Effector memory CD4-positive, alpha-beta T cell (primary cell): Measurements from ENCODE around the gene CINP.

ENCODE experiments used
- DNase-seq, 3 donors: peaks; one replicate each; pipeline ENCODE4 v3.0.0-alpha.2; 2020
- H3K27ac ChIP-seq: 2 replicates; pipeline ENCODE4 v1.7.0; 2013; ENCODE audit warnings: mild to moderate bottlenecking, low read length, moderate library complexity; ENCODE audit not compliant: insufficient read depth, poor library complexity, severe bottlenecking
- H3K27me3 ChIP-seq: replicated peaks from 2 replicates; pipeline ENCODE4 v1.7.0; 2013; ENCODE audit warnings: mild to moderate bottlenecking, low read length; ENCODE audit not compliant: insufficient read depth, control insufficient read depth, poor library complexity, severe bottlenecking
- H3K36me3 ChIP-seq: 2 replicates; pipeline ENCODE4 v1.7.0; 2013; ENCODE audit warnings: mild to moderate bottlenecking, low read length, moderate library complexity; ENCODE audit not compliant: control insufficient read depth, insufficient read depth
- H3K4me1 ChIP-seq: 2 replicates; pipeline ENCODE4 v1.7.0; 2013; ENCODE audit warnings: low read length, mild to moderate bottlenecking; ENCODE audit not compliant: control insufficient read depth, insufficient read depth, poor library complexity, severe bottlenecking
- H3K4me3 ChIP-seq: 2 replicates; pipeline ENCODE4 v1.7.0; 2013; ENCODE audit warnings: low read length, low read depth, mild to moderate bottlenecking; ENCODE audit not compliant: insufficient read depth, poor library complexity, severe bottlenecking
- H3K9me3 ChIP-seq: 2 replicates; pipeline ENCODE4 v1.7.0; 2013; ENCODE audit warnings: mild to moderate bottlenecking, low read length, moderate library complexity; ENCODE audit not compliant: control insufficient read depth

Gene CINP

GRCh38 chr14:102378830-102379229 lies 16.1 kb upstream of the CINP start:
- Histone ChIP-seq H3K36me3 (peaks cover 3% of the 10 kb centered on the region), H3K27me3 (no peaks in the 10 kb centered on the region), H3K9me3 (no peaks in the 10 kb centered on the region), H3K27ac (no peak overlapping the region), H3K4me3 (no peak overlapping the region), H3K4me1 (no peaks in the 10 kb centered on the region)
- no peak for DNase-seq

- no peak for DNase-seq
- Histone ChIP-seq H3K4me3 (no peak overlapping the region), H3K9me3 (no peaks in the 10 kb centered on the region), H3K27ac (no peak overlapping the region), H3K4me1 (no peaks in the 10 kb centered on the region), H3K27me3 (no peaks in the 10 kb centered on the region), H3K36me3 (peaks cover 3% of the 10 kb centered on the region)
These were observed 15.0 kb upstream of the CINP start for GRCh38 chr14:102377696-102378095.

GRCh38 chr14:102375119-102375518 lies 12.4 kb upstream of the CINP start:
- no peak for DNase-seq
- H3K27me3 ChIP-seq = no peaks in the 10 kb centered on the region
- H3K27ac ChIP-seq = no peak overlapping the region
- no peaks in the 10 kb centered on the region for H3K9me3 ChIP-seq
- peaks cover 3% of the 10 kb centered on the region for H3K36me3 ChIP-seq
- no peaks in the 10 kb centered on the region for H3K4me1 ChIP-seq
- H3K4me3 ChIP-seq = no peak overlapping the region

- Histone ChIP-seq H3K36me3 (peaks cover 3% of the 10 kb centered on the region), H3K27ac (no peak overlapping the region), H3K4me1 (no peaks in the 10 kb centered on the region), H3K4me3 (no peak overlapping the region), H3K9me3 (no peaks in the 10 kb centered on the region), H3K27me3 (no peaks in the 10 kb centered on the region)
- no peak for DNase-seq
These were observed 11.6 kb upstream of the CINP start for GRCh38 chr14:102374264-102374663.

- no peak for DNase-seq
- no peak overlapping the region for H3K27ac ChIP-seq
- H3K4me3 ChIP-seq = no peak overlapping the region
- no peaks in the 10 kb centered on the region for H3K27me3 ChIP-seq
- no peaks in the 10 kb centered on the region for H3K4me1 ChIP-seq
- H3K9me3 ChIP-seq = no peaks in the 10 kb centered on the region
- H3K36me3 ChIP-seq = peaks cover 3% of the 10 kb centered on the region
These were observed 10.4 kb upstream of the CINP start for GRCh38 chr14:102373110-102373509.

- no peak for DNase-seq
- no peak overlapping the region for H3K4me3 ChIP-seq
These were observed 8.7 kb upstream of the CINP start for GRCh38 chr14:102371361-102371760.

GRCh38 chr14:102370305-102370809 lies 7.7 kb upstream of the CINP start:
- Histone ChIP-seq H3K9me3 (no peaks in the 10 kb centered on the region), H3K4me1 (no peaks in the 10 kb centered on the region), H3K4me3 (no peak overlapping the region), H3K27ac (no peak overlapping the region), H3K27me3 (no peaks in the 10 kb centered on the region), H3K36me3 (no peaks in the 10 kb centered on the region)
- DNase-seq = no peak

More at GRCh38 chr14:102371361-102371760, 8.7 kb upstream of the CINP start:
- no peaks in the 10 kb centered on the region for H3K4me1 ChIP-seq
- H3K27ac ChIP-seq = no peak overlapping the region
- no peaks in the 10 kb centered on the region for H3K36me3 ChIP-seq
- H3K27me3 ChIP-seq = no peaks in the 10 kb centered on the region
- no peaks in the 10 kb centered on the region for H3K9me3 ChIP-seq

GRCh38 chr14:102363182-102363943 lies 673 bp upstream of the CINP start:
- Histone ChIP-seq H3K27ac (peak overlapping the region; percentile 89), H3K4me3 (peak overlapping the region; percentile 86), H3K9me3 (no peaks in the 10 kb centered on the region), H3K27me3 (no peaks in the 10 kb centered on the region), H3K36me3 (peaks cover under 1% of the 10 kb centered on the region), H3K4me1 (peaks cover 14% of the 10 kb centered on the region)
- DNase-seq = peak in 1 of 3 donors; percentile 2

- no peaks in the 10 kb centered on the region for H3K9me3 ChIP-seq
- peaks cover 14% of the 10 kb centered on the region for H3K4me1 ChIP-seq
- H3K36me3 ChIP-seq = peaks cover 10% of the 10 kb centered on the region
- H3K4me3 ChIP-seq = peak overlapping the region; percentile 86
- H3K27me3 ChIP-seq = no peaks in the 10 kb centered on the region
- H3K27ac ChIP-seq = peak overlapping the region; percentile 89
- DNase-seq = peak in 1 of 3 donors; percentile 3
These were observed 606 bp downstream of the CINP start for GRCh38 chr14:102362084-102362483.

GRCh38 chr14:102360388-102360787 lies 2.3 kb downstream of the CINP start:
- Histone ChIP-seq H3K4me3 (no peak overlapping the region), H3K4me1 (peaks cover 14% of the 10 kb centered on the region), H3K9me3 (no peaks in the 10 kb centered on the region), H3K36me3 (peaks cover 23% of the 10 kb centered on the region), H3K27ac (no peak overlapping the region), H3K27me3 (no peaks in the 10 kb centered on the region)
- DNase-seq = no peak
